Mucosa of gallbladder (tissue), 1 donor: Measurements from ENCODE around the gene FAN1. TPM values are rescaled to one million over a fixed set of nuclear protein-coding genes. Genes with fewer than 3 reads are reported as not detected.
"Not testable (repeated sequence)": the region's sequence is repeated elsewhere in the genome, so short reads cannot be mapped to it uniquely, and the experiment has no call there.

Experiments used
- DNase-seq: peaks from one replicate; pipeline ENCODE4 v3.0.0-alpha.2; 2020; ENCODE audit warnings: low spot score
- total RNA-seq: library from RNA; stranded (reverse); gene quantifications from one replicate; pipeline ENCODE4 v1.2.1, GENCODE V29; 2021
- donor health status: DM: no; HTN: no; CAD: no.

The FAN1 gene
- total RNA-seq, result 22.2 TPM

GRCh38 chr15:30903497-30904187 lies at the start of gene FAN1:
Gene FAN1, plus strand, starts transcription at chr15:30903915. Its CDS starts 749 bp downstream, at chr15:30904664.
- peak; percentile 90 for DNase-seq

DNA sequence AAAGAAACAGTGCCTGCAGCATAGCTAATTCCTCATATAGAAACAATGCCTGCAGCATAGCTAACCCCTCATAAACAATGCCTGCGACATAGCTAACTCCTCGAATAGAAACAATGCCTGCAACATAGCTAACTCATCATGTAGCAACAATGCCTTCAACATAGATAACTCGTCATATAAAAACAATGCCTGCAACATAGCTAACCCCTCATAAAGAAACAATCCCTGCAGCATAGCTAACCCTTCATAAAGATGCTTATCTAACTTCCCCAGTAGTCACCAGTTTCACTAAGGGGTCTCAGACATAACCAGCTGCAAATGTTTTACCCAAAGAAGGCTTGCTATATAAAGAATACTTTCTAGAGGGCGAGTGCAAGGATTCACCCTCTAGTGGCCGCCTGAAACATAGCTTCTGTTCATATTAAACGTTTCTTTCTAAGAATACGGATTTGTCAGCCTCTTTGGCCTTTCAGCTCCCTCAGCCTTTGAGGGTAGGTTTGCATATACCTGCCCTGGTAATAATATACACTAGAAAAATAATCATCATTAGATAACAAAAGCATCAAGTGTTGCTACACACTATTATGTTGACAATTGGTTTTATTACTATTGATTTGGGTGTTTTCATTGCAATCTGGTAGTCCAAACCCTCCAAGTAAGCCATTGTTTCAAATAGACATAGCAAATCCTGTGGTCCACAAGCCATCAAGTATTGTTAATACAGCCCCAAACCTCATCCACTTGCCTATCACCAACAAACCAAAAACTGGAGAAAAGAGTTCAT lies 44.4 kb upstream of the FAN1 start:
- DNase-seq, result no peak

DNA sequence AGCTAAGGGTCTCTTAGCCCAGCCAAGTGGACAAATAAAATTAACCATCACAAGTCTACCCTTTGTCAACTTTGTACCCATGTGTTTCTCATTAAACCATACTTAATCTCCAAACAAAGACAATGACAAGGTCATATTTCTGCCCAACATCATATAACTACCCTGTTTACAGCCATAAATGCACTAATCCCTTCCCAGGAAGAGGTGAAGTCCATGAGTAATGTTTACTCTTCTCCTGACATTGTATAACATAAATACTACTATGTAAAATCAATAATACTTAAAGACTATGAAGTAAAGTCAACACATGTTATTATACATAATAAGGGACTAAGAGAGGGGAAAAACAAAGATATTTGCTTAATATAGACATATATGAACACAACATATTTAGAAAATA lies 38.5 kb upstream of the FAN1 start:
- no peak for DNase-seq

DNA sequence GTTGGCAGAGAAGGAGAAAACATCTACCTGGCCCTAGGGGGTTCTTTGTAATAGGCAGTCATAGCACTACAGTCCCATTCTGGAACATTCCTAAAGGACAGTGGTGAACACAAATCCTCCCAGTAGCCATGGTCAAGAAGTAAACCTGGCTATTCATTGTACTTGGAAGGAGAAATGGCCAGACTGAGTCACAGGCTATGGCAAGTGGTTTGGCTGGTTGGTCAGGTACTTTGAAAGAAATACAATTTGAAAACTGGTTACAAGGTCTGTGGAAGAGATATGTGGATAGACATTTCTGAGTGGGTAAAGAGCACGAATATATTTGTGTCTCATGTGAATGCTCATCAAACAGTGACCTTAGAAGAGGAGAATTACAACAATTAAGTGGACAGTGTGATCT lies 33.0 kb upstream of the FAN1 start:
- DNase-seq, result no peak

DNA sequence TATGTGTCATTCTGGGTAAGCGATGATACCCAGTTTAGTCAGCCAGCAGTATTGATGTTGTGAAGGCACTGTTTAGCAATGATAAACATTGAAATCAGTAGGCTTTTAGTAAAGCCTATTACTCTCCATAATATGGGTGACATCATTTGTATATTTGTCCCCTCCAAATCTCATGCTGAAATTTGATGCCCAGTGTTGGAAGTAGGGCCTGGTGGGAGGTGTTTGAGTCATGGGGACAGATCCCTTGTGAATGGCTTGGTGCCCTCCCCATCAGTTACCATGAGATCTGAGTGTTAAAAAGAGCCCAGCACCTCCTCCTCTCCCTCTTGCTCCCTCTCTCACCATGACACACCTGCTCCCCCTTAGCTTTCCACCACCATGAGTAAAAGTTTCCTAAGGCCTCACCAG lies 31.4 kb upstream of the FAN1 start:
- DNase-seq, result no peak

GRCh38 chr15:30877070-30877469 lies 26.6 kb upstream of the FAN1 start:
- no peak for DNase-seq

- no peak for DNase-seq
Measured at GRCh38 chr15:30878515-30878914, 25.2 kb upstream of the FAN1 start.

GRCh38 chr15:30882849-30883433 lies 20.8 kb upstream of the FAN1 start:
- DNase-seq, result no peak

DNA sequence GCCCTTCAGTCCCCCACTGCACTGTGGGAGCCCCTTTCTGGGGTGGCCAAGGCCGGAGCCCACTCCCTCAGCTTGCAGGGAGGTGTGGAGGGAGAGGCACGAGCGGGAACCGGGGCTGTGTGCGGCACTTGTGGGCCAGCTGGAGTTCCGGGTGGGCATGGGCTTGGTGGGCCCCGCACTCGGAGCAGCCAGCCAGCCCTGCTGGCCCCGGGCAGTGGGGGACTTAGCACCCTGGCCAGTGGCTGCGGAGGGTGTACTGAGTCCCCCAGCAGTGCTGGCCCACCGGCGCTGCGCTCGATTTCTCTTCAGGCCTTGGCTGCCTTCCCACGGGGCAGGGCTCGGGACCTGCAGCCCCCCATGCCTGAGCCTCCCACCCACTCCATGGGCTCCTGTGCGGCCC lies 20.0 kb upstream of the FAN1 start:
- not testable (repeated sequence) for DNase-seq

- DNase-seq, result no peak
Measured at GRCh38 chr15:30885814-30886213, 17.9 kb upstream of the FAN1 start.

DNA sequence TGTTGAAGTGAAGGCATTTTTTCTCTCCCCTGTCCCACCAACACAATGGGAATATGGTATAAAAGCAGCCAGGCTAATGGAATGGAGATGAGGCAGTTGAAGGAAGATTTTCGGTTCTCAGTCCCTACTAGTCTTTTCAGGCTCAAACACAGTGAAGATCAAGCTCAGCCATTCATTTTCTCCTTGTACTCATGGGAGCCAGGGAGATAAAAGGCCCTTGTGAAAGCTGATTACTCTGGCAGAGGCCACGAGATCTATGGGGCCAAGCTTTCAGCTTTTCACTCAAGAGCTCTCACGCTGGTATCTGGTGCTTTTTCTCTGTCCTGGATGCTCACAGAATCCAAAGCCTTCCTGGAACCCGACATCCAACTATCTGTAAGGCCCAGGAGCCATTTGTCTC lies 14.5 kb upstream of the FAN1 start:
- DNase-seq, result no peak

- no peak for DNase-seq
Measured at GRCh38 chr15:30895461-30896210, 8.1 kb upstream of the FAN1 start.

DNA sequence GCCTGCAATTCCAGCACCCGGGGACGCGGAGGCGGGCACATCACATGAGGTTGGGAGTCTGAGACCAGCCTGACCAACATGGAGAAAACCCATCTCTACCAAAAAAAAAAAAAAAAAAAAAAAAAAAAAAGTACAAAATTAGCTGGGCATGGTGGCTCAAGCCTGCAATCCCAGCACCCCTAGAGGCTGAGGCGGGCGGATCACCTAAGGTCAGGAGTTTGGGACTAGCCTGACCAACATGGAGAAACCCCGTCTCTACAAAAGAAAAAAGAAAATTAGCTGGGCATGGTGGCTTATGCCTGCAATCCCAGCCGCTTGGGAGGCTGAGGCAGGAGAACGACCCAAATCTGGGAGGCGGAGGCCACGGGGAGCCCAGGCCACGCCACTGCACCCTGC lies 7.5 kb upstream of the FAN1 start:
- DNase-seq, result no peak

GRCh38 chr15:30901889-30902288 lies 1.8 kb upstream of the FAN1 start:
- no peak for DNase-seq

GRCh38 chr15:30904812-30905211 lies 1.1 kb downstream of the FAN1 start:
- DNase-seq, result no peak

DNA sequence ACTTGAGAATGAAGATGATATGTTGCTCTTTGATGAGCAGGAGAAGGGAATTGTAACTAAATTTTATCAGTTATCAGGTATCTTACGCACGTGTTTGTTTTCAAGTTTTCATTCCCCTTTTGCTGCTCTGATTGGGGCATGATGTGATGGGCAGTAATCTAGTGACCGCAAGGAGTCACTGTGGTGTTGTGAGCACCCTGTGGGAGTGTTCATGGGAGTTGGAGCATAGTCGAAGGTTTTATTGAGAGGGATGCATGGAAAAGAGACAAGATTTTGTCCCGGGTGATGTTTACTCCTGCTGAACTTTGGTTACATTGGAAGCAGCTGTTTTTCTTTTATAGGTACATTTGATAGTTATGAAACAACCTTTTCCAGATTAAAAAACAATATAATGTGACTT lies 2.1 kb downstream of the FAN1 start:
- DNase-seq, result no peak

GRCh38 chr15:30906366-30906765 lies 2.7 kb downstream of the FAN1 start:
- no peak for DNase-seq

DNA sequence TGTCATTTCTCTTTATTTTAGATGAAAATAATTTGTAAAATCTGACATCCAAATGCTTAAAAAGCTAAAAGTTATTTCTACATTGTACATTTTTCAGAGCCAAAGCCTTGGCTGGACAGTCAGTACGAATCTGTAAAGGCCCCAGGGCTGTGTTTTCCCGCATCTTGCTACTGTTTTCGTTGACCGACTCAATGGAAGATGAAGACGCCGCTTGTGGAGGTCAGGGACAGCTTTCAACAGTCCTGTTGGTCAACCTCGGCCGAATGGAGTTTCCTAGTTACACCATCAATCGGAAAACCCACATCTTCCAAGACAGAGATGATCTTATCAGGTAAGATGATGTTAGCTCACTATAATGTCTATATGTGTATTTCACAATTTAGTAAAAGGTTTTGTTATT lies 10.0 kb downstream of the FAN1 start:
- DNase-seq, result no peak

- DNase-seq, result no peak
Measured at GRCh38 chr15:30917013-30917412, 13.3 kb downstream of the FAN1 start.

DNA sequence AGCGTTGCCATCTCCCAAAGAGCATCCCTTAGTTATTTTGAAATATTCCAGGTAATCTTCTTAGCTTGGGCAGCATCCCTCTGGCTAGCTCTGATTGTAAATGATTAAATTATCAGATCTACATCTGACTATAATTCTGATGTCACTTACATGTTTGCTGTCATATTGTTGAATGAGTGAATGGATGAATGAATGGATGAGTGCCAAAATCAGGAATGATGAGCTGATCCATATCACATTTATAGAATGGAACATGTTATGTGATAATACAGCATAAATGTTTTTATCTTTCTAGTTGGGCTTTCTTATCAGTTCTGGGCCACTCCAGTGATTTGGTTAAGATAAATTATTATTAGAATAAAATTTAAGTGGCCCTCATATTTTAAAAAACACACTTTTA lies 14.0 kb downstream of the FAN1 start:
- DNase-seq, result no peak

- no peak for DNase-seq
Measured at GRCh38 chr15:30918366-30918765, 14.7 kb downstream of the FAN1 start.

- no peak for DNase-seq
Measured at GRCh38 chr15:30919877-30920550, 16.3 kb downstream of the FAN1 start.
